HG03097 (cell line): ENCODE results near the gene SLK.

Experiments used
- ATAC-seq: cut with Tn5 transposase; IDR thresholded peaks from one replicate; pipeline ENCODE4 v1.9.1; 2021; ENCODE audit not compliant: unreplicated experiment, low FRiP score

Gene SLK

DNA sequence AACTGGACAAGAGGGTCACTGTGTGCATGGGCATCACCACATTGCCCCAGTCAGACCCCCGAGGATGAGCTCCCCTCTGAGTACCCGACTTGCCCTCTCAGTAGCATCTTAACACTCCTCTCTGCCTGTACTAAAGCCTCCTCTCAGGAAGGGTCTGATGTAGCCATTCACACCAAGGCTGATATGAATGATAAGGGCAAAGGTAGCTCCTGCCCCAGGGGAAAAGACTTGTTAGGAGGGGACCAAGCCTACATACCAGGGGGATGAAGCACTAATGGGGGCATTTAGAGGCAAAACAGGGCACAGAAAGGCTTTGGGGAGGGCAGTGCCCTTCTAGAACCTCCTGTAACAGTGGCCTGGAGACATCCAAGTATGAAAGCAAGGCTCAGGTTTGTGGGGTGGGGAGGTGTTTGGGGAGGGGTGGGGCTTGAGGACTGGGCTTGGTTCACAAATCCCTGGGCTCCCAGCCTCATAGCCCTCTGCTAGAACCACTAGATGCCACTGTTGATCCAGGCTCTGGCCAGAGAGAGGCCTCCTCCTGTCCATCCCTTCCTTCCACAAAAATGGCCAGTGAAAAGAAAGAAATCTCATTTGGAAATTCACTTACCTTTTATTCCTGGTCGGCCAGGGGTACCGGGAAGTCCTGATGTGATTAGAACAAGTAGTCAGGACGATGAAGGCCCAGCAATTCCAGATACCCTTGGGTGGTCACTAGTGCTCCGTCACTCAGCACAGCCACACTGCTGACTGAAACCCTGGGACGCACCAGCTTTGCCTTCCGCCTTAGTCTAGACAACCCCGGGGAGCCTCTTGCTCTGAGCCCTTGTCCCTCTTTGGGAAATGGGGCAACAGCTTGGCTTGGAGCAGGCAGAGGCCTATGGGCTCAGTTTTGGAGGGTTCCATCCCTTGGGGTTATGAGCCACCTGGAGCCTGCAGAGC is 78.5 kb downstream of the SLK start:
- no peak for ATAC-seq

DNA sequence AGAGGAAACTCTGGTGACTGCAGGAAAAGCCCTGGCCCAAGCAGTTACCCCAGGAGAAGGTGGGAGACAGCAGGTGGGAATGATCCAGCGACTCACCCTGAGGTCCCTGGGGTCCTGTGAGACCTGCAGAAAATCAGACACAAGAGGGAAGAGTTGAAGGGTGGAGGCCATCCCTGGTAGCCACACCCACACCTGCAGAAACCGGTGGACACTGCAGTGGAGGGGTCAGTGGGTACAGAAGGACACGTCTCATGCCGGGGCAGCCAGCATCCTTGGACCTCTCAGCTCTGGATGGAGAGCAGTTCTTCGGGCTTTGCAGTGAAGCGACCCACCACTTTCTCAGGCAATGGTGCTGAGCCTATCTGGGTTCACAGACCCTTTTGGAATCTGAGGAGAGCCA is 79.7 kb downstream of the SLK start:
- no peak for ATAC-seq

DNA sequence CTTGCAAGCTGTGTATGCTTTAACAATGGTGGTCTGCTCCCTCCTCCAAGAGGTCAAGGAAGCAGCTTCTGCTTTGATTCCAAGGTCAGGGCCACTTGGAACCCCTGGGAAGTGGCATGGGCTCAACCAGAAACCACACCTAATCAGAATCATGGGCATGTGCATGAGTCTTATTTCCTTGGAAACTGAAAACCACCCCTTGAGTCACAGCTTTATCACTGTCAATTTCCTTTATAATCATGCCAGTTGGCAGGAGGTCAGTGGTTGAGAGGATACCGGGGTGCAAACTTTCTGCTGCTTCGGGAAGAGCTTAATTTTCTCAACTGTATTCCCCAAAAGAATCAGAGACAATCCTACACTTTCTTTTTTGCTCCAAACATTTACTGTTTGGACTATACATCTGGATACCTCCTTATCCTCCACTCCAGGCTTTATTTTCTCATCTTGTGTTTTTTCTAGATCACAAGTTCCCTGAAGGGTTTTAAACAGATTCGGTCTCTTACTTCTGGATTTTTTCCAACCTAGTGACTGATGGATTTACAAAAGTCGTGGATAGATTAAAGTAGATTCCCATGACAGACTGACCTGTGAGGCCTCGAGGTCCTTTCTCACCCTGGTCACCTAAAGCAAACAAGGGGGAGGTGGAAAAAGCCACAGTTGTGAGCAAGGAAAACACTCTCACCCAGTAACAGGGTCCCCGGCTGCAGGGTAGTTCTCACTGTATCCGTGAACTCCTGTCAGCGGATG is 82.7 kb downstream of the SLK start:
- no peak for ATAC-seq

DNA sequence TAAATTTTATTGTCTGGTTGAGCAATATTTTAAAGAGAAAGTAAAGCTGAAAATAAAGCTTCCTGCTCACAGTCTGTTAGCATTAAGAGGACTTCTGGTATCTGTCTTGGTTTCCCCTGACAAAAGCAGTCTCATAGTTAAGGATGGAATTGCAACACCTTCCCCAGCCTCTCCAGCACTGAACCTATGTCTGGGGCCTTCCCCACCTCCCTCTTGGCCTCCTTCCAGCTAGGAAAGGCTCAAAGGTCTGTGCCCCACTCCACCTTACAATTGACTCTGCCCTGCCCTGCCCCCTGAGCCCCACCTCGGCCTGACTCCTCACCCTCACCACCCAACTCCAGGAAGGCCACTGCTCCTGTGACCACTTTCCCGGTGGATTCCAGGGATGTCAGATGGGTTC is 85.5 kb downstream of the SLK start:
- no peak for ATAC-seq

DNA sequence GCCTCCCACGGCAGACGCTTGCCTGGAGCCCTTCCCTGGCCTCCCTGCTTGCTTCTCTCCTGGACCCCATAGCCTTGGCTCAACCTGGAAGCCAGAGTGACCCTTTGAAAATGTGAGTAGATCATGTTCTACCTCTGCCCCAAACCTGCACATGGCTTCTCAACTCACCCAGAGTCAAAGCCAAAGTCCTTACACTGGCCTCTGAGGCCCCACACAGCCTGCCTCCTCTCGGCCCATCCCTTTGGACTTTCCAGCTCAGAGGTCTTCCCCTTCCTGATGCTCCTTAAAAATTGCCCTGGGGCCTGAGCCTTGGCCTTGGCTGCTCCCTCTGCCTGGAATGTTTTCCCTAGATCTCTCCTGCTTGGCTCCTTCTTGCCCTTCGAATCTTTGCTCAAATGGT is 86.3 kb downstream of the SLK start:
- no peak for ATAC-seq

DNA sequence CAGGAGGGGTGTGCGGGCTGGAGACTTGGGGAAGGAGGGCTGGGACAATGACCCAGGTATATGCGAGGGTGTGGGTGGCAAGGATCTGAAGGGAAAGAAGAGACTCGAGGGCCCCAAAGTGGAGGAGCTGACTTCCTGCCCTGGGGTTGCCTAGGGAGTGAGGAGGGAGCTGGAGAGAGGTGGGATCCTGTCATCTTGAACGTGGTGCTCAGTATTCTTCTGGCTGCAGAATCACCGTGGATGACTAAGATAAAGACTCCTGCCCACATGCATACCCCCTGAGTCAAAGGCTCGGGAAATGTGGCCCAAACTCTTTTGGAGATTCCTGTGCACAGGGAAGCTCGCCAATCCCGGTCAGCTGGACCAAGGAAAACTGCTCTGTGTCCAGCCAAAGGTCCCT is 87.5 kb downstream of the SLK start:
- no peak for ATAC-seq

DNA sequence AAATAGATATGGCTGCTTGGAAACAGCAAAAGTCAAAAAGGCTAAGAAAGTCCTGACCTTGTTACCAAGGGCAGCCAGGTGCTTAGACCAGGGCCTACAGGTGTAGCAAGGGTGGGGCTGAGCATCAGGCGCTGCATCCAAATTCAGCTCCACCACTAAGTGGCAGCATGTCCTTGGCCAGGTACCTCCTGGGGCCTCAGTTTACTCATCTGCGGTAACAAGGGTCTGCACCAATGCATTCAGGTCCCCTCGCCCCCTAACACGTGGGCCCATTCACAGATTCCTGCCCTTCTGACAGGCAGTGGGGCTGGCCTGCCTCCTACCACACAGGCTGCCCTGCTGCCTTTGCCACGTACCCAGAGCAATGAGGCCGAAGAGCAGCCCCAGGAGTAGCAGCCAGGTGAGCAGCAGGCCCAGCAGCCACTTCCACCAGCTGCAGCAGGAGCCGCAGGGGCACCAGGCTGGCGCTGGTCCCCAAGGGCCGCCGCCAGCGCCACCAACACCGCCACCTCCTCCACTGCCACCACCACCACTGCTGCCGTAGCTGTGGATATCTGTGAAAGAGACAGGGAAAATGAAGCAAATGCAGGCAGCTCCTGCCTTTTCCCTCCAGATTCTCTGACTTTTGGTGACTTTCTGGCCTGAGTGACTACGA is 89.8 kb downstream of the SLK start:
- ATAC-seq: no peak

DNA sequence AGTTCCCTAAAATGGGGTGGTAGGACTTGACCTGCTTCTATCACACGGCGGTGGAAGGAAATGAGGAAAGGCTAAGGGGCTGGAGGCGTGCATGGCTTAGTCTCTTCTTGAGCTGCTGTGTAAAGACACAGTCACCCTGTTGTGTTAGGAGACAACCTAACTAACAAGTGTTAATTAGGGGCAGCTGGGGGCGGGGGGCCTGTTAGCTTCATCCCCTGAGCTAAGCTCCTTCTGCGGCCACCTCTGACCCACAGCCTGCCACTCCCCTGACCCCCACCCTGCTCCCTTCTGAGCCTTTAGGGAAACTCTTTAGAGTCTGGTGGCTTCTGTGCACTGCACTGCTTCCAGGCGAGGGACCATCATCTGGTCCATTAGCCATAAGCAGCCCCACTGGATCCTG is 90.8 kb downstream of the SLK start:
- ATAC-seq: no peak

DNA sequence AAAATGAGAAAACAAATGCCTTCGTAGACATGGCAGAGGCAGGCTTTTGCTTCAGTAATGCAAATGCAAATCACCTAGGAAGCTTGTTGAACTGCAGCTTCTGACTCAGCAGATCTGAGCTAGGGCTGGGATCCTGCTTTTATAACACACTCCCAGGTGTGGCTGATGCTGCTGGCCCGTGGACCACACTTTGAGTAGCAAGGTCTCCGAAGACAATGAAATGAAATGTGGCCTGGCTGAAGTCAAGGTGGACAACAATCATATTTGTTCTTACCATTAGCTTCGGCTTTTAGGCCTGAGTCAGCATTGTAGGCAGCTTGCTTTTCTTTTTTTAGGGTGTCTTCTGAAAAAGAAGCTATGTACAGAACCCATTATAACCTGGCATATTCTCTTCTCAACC is 92.4 kb downstream of the SLK start:
- no peak for ATAC-seq

DNA sequence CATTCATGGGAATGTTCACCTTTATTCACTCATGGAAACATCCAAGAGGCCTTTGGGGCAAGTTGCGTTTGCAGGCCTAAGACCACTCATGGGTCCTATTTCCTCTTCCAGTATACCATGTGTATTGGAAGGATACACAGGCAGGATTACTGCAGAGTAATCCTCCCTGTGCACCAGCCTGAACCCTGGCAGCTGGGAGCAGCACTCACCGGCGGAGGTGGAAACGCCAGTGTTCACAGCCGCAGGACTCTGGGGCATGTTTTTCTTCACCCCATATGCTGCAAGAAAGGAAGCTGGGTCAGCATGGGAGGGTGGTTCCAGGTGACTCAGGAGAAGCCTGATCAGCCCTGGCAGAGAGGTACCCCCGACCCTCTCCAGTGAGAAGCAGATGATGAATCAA is 94.3 kb downstream of the SLK start:
- ATAC-seq: no peak

DNA sequence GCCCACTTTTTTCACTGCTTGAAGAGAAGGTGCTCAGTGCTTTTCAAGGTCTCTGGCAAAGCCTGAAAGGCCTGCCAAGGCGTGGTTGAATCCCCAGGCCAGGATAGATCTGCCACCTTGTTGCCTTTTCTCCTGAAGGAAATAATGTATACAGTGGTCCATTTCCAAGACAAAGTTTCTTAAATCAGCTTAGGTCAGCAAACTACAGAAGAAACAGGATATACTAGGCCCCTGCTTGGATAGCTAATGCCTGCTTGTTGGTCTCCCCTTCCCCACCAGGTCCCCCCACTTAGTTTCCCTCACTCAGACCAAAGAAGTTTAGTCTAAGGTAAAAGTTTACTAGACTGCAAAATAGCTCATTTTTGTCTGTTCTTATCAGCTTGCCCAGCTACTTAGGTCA is 98.8 kb downstream of the SLK start:
- ATAC-seq: no peak

DNA sequence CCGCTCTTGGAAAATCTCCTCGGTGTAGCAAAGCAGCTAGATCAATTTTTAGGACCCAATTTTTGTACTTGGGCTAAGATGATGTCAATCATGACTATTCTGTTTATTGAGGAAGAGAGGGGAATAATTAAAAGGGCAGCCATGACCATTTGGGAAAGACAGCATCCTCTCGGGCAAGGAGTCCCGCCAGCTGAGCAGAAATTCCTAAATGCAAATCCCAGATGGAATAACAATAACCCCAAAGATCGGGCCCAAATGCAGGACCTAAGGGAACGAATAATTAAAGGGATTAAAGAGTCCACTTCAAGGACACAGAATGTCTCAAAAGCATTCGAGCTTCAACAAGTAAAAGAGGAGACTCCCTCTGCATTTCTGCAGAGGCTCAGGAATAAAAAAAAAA is 100.0 kb downstream of the SLK start:
- ATAC-seq: no peak

DNA sequence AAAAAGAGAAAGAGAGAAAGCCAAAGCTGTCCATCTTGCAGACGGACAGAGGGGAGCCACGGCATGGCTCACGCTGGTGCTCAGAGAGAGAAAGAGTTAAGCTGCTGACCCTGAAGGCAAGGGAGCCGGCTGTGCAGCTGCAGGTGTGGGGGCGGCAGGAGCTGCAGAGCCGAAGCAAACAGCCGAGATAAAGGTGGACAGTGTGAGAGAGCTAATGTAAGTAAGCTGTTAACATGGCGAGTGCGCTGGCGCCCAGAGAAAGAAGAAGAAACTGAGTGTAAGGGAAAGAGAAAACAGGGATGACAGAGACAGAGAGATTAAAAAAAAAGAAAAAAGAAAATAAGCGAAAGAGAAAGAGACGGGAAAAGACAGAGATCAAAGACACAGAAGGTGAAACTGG is 100.6 kb downstream of the SLK start:
- ATAC-seq: no peak

DNA sequence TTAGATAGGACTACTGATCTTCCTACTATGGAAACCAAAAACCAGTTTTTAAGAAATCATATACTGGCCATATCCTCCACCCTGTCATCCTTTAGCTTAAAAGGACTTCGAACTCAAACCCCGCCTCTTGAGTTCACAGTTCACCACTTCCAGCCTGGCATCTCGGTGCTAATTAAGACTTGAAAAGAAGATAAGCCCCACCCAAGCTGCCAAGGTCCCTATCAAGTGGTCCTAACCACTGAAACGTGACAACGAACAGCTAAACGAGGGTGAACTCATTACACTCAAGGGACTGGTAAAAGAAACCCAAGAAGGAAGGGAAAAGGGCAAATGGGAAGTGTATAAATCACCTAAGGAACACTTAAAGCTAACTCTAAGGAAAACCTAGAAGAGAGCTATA is 102.7 kb downstream of the SLK start:
- ATAC-seq: no peak

DNA sequence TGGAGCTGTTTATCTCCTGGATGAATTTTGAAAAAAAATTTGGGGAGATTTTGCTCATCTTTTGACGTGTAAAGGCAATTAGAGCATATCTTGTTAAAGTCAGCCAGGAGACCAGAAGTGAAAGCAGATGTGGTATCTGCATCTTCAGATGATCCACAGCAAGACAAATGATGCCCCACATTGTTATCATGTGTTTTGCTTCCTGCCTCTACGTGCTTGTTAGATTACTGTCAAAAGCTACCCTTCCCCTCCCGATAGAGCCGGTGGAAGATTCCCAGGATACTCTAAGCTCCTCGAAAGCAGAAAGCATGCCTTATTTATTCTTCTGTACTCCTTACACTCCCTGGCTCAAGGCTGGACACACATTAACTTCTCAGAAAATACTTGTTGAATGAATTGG is 105.8 kb downstream of the SLK start:
- ATAC-seq: no peak

DNA sequence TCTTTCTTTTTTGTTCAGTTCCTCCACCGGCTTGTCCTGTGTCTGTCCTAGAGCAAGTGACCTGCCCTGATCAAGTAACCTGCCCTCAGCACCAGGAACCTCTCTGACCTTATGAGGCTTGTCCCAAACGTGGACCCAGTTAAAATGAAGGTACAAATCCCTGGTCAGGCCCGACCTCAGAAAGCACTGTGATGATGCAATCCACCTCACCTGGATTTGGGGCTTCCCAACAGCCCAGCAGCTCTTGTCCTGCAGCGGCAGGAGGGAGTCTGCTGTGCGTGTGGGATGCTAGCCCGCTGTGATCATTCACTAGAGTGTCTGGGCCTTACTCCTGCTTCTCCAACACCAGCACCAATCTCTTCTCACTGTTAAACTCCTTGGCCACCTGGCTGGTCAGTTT is 107.6 kb downstream of the SLK start:
- ATAC-seq: no peak

DNA sequence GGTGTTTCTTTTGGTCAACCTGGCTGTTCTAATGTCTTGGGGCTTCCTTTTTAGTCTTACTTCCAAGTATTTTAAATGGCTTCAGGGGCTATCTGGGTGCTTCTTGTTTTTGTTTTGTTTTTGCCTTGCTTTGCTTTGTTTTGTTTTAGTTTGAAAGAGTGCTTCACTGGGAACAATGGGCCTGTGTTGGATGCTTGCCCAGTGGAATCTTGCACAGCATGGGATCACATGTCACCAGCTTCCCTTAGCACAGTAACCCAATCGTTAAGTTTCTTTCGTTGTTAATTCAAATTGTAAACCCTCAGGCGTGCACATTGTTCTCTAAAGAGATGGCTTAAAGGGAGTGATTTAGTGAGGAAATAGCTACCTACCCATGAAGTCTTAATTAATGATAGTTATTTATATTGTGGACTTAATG is 109.8 kb downstream of the SLK start:
- ATAC-seq: no peak

DNA sequence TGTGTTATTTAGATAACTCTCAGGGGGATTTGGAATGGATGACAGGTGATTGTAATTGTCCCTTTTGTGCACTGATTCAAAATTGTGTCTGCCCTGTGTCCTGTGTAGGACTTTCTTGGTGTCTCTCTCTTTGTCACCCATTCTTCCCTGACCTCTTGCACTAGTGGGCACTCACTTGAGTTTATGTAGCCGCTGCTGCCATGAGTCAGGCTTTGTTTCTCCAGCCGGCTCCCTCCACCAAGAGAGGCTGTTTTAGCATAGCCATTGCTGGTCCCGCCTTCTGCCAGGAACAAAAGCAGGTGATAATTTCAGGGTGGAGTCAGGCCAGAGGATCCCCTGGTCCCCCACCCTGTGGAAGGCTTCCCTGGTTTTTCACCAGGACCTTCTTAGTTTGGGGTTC is 110.3 kb downstream of the SLK start:
- no peak for ATAC-seq

DNA sequence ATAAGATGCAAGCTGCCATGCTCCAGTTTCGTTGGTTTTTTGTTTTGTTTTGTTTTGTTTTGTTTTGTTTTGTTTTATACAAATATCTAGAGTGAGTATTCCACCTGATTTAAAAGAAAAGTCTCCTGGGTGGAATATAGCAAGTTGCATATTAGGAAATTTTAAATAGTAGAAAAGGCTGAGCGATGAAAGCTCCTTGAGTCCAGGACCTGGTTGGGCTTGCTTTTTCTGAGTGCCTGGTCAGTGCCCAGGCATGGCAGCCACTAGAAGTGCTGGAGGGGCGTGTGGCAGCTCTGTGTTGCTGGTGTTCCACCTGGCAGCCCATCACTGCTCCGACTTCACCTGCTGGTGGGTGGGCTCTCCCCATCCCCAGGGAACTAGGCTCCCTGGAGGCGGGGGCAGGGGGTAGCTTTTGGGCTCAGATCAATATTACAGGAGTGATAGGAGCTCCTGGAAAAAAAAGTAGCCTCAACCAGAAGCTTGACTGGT is 110.8 kb downstream of the SLK start:
- ATAC-seq: no peak
